Natural killer cell (primary cell): ENCODE results near the gene MFSD12. TPM values are rescaled to one million over a fixed set of nuclear protein-coding genes. Genes with fewer than 3 reads are reported as not detected.

Experiments
- ATAC-seq, 3 donors: fragments of 150-1000 bp in 2 of 3; fragments of 200-7000 bp in 1 of 3; cut with Tn5 transposase; 1 replicate in 1 of 3; 2 replicates in 2 of 3; pipeline ENCODE4 v1.10.0; 2021; ENCODE audit warnings: mild to moderate bottlenecking in 2 of 3, moderate library complexity in 2 of 3
- DNase-seq, 2 donors: peaks; one replicate each; pipeline versions ENCODE4 v3.0.0 to v3.0.0-alpha.2; 2013 to 2021; ENCODE audit warnings: mixed read lengths in 1 of 2
- H3K27ac ChIP-seq: one replicate; pipeline ENCODE4 v1.5.1; 2013; ENCODE audit warnings: mild to moderate bottlenecking, low read length
- H3K27me3 ChIP-seq: one replicate; pipeline ENCODE4 v1.6.1; 2013; ENCODE audit warnings: low read length; ENCODE audit not compliant: control insufficient read depth, insufficient read depth
- H3K36me3 ChIP-seq: one replicate; pipeline ENCODE4 v1.6.1; 2013; ENCODE audit warnings: low read length; ENCODE audit not compliant: control insufficient read depth, insufficient read depth
- H3K4me1 ChIP-seq: one replicate; pipeline ENCODE4 v1.6.1; 2013; ENCODE audit warnings: low read length; ENCODE audit not compliant: control insufficient read depth, insufficient read depth
- H3K4me3 ChIP-seq: one replicate; pipeline ENCODE4 v1.5.1; 2013; ENCODE audit warnings: low read length
- H3K9me3 ChIP-seq: one replicate; pipeline ENCODE4 v1.6.1; 2013; ENCODE audit warnings: low read length; ENCODE audit not compliant: control insufficient read depth, insufficient read depth
- H3K27ac Mint-ChIP-seq, 2 donors: one replicate each; pipeline ENCODE4 v1.8.0; 2022; ENCODE audit warnings: mild to moderate bottlenecking in 2 of 2, mixed read lengths in 2 of 2, moderate library complexity in 1 of 2
- H3K27me3 Mint-ChIP-seq, 2 donors: one replicate each; pipeline ENCODE4 v1.8.0; 2022; ENCODE audit warnings: low read depth in 2 of 2, mixed read lengths in 2 of 2
- H3K36me3 Mint-ChIP-seq: one replicate; pipeline ENCODE4 v1.8.0; 2022; ENCODE audit warnings: mixed read lengths
- H3K4me1 Mint-ChIP-seq, 2 donors: one replicate each; pipeline ENCODE4 v1.8.0; 2022; ENCODE audit warnings: mixed read lengths in 2 of 2
- H3K4me3 Mint-ChIP-seq: one replicate; pipeline ENCODE4 v1.8.0; 2022; ENCODE audit warnings: mild to moderate bottlenecking, moderate library complexity, mixed read lengths
- H3K9me3 Mint-ChIP-seq, 2 donors: one replicate each; pipeline ENCODE4 v1.8.0; 2022; ENCODE audit warnings: mixed read lengths in 2 of 2
- WGBS: methylation state at CpG from one replicate; pipeline ENCODE4 v1.1.7; 2013; ENCODE audit warnings: missing lambda C conversion rate; ENCODE audit not compliant: insufficient coverage; 5-methylcytosine and 5-hydroxymethylcytosine counted together
- intact Hi-C: fragments of 100-400 bp; cut with micrococcal nuclease; formaldehyde crosslinking; loops from one replicate; pipeline ENCODE4 v1.14.2; 2022
- total RNA-seq, 4 donors: library from RNA; stranded (reverse); fragments of 120-200 nt in 1 of 4; gene quantifications; one replicate each; pipeline versions ENCODE4 v1.2.3 to v1.2.4, GENCODE V29; 2013 to 2022
- TF ChIP-seq, protein P1 (sequence below): fragments of 200-600 bp; IDR thresholded peaks from one replicate; pipeline ENCODE4 v1.8.0; 2022; ENCODE audit warnings: antibody characterized with exemption

The MFSD12 gene
- total RNA-seq, 3 donors from 2014 or later (not counting 1 experiment from before 2014, with no cell fraction given), result 29.8 to 34.5 (median 33.6) TPM

DNA sequence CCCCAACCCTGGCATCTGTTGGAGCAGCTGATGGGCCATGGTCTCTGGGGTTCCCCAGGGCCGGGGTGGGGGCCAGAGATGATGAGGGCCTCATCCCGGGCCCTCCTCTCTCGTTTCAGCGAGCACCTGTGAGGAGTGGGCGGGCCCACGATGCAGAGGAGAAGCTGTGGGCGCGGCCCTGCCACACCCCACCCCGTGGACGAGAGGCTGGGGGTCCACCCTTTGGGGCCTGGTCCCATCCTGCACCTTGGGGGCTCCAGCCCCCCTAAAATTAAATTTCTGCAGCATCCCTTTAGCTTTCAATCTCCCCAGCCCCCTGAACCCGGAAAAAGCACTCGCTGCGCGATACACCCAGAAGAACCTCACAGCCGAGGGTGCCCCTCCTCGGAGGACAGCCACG lies 21.0 kb upstream of the MFSD12 start:
- intact Hi-C loops, result no loop called here
- Histone ChIP-seq H3K36me3 (no peaks in the 10 kb centered on the region), H3K4me3 (no peak overlapping the region), H3K9me3 (no peaks in the 10 kb centered on the region), H3K27me3 (no peaks in the 10 kb centered on the region), H3K4me1 (peaks cover 14% of the 10 kb centered on the region), H3K27ac (no peak overlapping the region)
- Mint-ChIP-seq H3K27me3 (no peaks in the 10 kb centered on the region), H3K9me3 (no peaks in the 10 kb centered on the region), H3K36me3 (no peaks in the 10 kb centered on the region), H3K4me3 (no peak overlapping the region), H3K27ac (no peak overlapping the region), H3K4me1 (peaks cover 0 to 10% of the 10 kb centered on the region in 2 donors)
- no peak for ATAC-seq
- TF ChIP-seq, protein P1, sequence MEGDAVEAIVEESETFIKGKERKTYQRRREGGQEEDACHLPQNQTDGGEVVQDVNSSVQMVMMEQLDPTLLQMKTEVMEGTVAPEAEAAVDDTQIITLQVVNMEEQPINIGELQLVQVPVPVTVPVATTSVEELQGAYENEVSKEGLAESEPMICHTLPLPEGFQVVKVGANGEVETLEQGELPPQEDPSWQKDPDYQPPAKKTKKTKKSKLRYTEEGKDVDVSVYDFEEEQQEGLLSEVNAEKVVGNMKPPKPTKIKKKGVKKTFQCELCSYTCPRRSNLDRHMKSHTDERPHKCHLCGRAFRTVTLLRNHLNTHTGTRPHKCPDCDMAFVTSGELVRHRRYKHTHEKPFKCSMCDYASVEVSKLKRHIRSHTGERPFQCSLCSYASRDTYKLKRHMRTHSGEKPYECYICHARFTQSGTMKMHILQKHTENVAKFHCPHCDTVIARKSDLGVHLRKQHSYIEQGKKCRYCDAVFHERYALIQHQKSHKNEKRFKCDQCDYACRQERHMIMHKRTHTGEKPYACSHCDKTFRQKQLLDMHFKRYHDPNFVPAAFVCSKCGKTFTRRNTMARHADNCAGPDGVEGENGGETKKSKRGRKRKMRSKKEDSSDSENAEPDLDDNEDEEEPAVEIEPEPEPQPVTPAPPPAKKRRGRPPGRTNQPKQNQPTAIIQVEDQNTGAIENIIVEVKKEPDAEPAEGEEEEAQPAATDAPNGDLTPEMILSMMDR, result no peak
- DNase-seq, result no peak
- WGBS, result 89% methylated on average over 17 of the region's 17 CpGs

DNA sequence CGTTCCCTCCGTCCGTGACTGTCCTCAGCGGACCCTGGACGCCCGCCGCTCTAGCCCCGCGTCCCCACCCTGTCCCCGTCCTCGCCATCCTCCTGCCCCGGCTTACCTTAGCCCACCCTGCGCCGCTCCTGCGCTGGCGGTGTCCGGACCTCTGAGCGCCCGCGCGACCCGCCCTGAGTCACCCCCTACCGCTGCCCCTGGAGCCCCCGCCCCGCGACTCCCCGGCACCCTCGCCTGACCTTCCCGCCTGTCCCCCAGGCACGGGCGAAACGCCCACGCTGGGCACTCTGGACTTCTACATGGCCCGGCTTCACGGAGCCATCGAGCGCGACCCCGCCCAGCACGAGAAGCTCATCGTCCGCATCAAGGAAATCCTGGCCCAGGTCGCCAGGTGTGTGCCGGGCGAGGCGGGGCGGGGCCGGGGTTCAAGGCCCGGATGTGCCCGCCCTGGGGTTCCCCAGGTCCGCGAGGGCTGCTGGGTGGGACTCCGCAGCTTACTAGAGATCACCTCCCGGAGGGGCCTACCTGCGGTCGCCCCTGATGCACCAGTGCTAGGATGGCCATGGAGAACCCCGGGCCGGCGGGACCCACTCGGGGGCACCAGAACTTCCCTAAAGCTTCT lies 20.4 kb upstream of the MFSD12 start:
- H3K27ac ChIP-seq, result no peak overlapping the region
- WGBS, result 98% methylated on average over 60 of the region's 60 CpGs
- no peak for DNase-seq
- intact Hi-C loops, result no loop called here
- H3K27me3 ChIP-seq, result no peaks in the 10 kb centered on the region
- H3K36me3 ChIP-seq, result no peaks in the 10 kb centered on the region
- H3K4me3 Mint-ChIP-seq, result no peak overlapping the region
- peaks cover 17% of the 10 kb centered on the region for H3K4me1 ChIP-seq
- peaks cover 0 to 10% of the 10 kb centered on the region in 2 donors for H3K4me1 Mint-ChIP-seq
- no peaks in the 10 kb centered on the region for H3K9me3 ChIP-seq
- TF ChIP-seq, protein P1, result no peak
- H3K36me3 Mint-ChIP-seq, result no peaks in the 10 kb centered on the region
- H3K4me3 ChIP-seq, result no peak overlapping the region
- H3K27me3 Mint-ChIP-seq, result no peaks in the 10 kb centered on the region
- no peaks in the 10 kb centered on the region for H3K9me3 Mint-ChIP-seq
- ATAC-seq, result no peak
- no peak overlapping the region for H3K27ac Mint-ChIP-seq

DNA sequence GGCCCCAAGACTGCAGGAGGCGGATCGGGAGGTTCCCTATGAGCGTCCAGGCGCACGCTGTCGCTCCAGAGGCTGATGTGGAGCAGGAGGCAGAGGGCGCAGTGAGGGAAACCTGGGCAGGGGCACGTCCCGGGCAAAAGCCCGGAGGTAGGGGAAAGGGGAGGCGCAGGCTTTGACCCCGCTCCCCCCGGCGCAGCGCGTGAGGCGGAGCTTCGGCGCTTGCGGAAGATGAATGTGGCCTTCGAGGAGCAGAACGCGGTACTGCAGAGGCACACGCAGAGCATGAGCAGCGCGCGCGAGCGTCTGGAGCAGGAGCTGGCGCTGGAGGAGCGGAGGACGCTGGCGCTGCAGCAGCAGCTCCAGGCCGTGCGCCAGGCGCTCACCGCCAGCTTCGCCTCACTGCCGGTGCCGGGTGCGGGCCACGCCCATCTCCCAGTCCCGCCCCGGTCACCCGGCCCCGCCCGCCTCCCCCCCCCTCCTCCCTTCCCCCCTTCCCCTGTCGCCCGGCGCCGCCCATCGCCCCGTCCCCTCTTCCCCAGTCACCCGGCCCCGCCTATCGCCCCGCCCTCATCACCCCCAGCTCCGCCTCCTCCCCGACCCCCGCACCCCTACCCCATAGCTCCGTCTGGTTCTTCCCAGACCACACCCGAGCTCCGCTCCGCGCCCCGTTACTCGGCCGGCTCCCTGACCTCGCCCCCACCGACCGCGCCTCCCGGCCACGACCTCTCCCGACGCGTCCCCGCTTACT lies 19.5 kb upstream of the MFSD12 start:
- Histone ChIP-seq H3K9me3 (no peaks in the 10 kb centered on the region), H3K27ac (no peak overlapping the region), H3K36me3 (no peaks in the 10 kb centered on the region), H3K4me3 (no peak overlapping the region), H3K27me3 (no peaks in the 10 kb centered on the region), H3K4me1 (peaks cover 22% of the 10 kb centered on the region)
- H3K4me3 Mint-ChIP-seq, result no peak overlapping the region
- DNase-seq (no peak), ATAC-seq (no peak)
- intact Hi-C loops, result no loop called here
- 87% methylated on average over 61 of the region's 78 CpGs for WGBS
- no peaks in the 10 kb centered on the region for H3K36me3 Mint-ChIP-seq
- no peak overlapping the region for H3K27ac Mint-ChIP-seq
- no peaks in the 10 kb centered on the region for H3K9me3 Mint-ChIP-seq
- TF ChIP-seq, protein P1, result no peak
- H3K27me3 Mint-ChIP-seq, result no peaks in the 10 kb centered on the region
- peaks cover 7 to 19% of the 10 kb centered on the region in 2 donors for H3K4me1 Mint-ChIP-seq
